HG03520 (cell line): ENCODE measurements around the gene MYO1E.
"Not testable (repeated sequence)": the region's sequence is repeated elsewhere in the genome, so short reads cannot be mapped to it uniquely, and the experiment has no call there.

ENCODE experiments used
- ATAC-seq: cut with Tn5 transposase; IDR thresholded peaks from one replicate; pipeline ENCODE4 v1.9.1; 2021; ENCODE audit warnings: mild to moderate bottlenecking, moderate library complexity; ENCODE audit not compliant: unreplicated experiment

The MYO1E gene

DNA sequence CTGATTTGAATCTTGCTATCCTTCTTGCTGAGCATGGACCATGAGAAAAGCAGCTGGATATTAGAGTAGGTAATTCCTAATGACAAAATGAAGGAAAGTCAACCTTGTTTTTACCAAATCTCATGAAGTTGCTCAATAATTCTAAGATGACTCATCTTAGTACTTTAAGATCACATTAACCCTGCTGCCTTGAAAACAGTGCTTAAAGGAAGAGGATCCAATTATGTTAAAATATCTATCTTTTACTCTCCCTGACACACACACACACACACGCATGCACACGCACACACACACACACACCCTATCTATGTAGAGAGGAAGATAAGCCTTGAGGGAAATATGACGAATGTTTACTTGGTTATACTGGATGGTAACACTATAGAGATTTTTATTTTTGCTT is 16.0 kb upstream of the MYO1E start:
- no peak for ATAC-seq

DNA sequence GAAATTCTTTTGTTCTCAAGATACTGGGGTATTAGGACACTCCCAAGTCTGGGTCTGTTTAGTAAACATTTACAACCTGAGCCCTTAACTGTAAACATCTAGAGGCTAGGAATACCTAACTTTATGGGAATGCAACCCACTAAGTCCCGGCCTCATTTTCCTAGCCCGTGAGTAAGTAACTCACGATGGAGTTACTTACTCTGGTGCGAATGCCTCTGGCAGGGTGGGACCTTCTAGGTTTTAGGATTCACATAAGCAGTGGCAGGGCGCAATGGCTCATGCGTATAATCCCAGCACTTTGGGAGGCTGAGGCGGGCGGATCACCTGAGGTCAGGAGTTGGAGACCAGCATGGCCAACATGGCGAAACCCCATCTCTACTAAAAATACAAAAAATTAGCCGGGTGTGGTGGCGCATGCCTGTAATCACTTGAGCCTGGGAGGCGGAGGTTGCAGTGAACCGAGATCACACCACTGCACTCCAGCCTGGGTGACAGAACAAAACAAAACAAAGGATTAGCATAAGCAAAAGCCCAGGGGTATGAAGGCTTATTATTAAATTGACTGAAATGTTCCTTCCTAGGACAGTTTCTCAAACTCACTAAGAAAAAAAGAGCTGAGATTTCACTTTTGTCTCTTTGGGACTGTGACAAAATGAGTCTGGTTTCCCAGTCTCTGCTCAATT is 14.7 kb upstream of the MYO1E start:
- not testable (repeated sequence) for ATAC-seq

GRCh38 chr15:59385171-59385570 is 12.5 kb upstream of the MYO1E start:
- ATAC-seq, result no peak

GRCh38 chr15:59384507-59384906 is 11.8 kb upstream of the MYO1E start:
- ATAC-seq, result no peak

- ATAC-seq, result no peak
These were observed 8.4 kb upstream of the MYO1E start for GRCh38 chr15:59380902-59381610.

DNA sequence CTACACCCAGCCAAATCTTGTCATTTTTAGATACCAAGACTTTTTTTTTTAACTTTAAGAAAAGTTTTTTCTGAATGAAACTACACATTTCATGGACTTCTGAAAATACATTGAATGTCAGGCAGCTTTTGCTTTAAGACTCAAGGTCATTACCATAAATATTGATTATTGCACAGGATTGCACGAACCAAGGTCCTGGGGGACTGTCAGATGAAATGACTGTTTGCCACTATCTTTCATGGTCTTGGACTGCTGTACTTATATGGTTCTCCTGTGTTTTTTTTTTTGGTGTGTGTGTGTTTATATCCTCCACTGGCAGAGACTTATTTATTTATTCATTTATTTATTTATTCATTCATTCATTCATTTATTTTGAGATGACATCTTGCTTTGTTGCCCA is 6.9 kb upstream of the MYO1E start:
- ATAC-seq, result no peak

- ATAC-seq, result no peak
These were observed 6.2 kb upstream of the MYO1E start for GRCh38 chr15:59378855-59379254.

GRCh38 chr15:59377924-59378323 is 5.3 kb upstream of the MYO1E start:
- no peak for ATAC-seq

- ATAC-seq, result no peak
These were observed 4.1 kb upstream of the MYO1E start for GRCh38 chr15:59376733-59377132.

DNA sequence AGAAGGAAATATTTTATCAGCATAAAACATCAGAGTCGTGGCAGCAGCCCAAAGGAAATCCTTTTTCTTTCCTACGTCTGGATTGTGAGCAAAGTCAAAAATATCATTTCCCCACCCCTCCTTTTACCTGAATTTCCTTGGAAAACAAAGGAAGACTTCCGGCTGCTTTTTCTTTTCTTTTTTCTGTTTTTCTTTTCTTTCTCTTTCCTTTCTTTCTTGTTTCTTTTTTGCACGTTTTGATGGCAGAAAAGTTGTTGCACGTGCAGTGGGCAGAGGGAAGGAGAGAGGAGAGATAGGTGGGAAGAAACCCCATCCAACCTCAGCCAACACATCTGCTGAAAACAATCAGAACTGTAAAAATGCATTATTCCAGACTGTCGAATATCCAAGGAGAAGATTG is 544 bp upstream of the MYO1E start:
- ATAC-seq, result no peak

GRCh38 chr15:59371458-59372351 is 966 bp downstream of the MYO1E start:
- peak; percentile 19 for ATAC-seq

DNA sequence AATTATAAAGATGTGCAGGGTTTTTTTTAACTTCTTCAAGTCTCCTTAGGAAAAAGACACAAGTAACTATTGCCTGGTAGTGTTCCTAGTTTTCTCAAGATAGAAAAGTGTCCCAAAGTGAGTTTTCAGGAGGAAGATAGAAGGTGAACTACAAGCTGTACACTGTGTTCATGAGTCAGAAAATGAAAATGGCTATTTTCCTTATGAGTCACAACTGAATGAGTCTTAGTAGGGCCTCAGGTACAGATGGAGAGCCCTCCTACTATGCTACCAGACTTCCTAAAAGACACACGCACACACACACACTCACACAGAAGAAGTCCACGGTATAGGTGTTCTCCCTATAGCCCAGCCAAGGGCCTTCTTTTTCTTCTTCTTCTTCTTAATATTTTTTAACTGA is 3.1 kb downstream of the MYO1E start:
- no peak for ATAC-seq

GRCh38 chr15:59367022-59367451 is 5.6 kb downstream of the MYO1E start:
- no peak for ATAC-seq

GRCh38 chr15:59366333-59367021 is 6.2 kb downstream of the MYO1E start:
- ATAC-seq, result no peak

GRCh38 chr15:59364248-59364647 is 8.4 kb downstream of the MYO1E start:
- ATAC-seq, result no peak

DNA sequence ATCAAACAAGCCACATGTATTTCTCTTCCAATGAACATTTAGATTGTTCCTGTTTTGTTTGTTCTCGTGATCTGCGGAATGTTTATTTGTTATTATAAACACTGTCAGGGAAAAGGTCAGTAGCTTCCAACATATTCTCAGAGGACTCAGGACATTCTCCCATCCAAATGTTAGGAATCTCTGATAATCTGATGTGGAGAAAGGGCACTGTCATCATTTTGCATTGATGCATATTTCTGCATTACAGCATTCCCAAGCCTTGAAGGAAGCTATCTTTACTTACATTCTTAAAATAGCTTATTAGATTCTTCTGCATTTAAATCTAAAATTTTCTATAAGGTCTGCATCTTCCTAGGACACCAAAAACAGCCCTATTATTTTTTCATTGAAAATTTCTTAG is 10.3 kb downstream of the MYO1E start:
- no peak for ATAC-seq

DNA sequence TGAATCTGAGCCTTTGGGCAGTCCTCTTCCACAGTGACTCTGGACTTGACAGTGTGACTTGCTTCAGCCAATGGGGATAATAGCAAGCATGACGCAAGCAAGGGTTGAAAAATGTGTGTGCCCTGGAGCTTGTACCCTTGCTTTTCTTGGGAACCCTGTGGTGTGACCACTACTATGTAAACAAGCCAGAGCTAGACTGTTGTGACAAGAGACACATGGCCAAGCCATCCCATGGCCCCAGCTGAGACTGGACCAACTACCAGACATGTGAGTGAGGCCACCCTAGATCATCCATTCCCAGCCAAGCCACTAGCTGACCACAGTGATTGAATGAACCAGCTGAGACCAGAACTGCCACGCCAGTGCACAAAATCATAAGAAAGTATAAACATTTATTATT is 11.8 kb downstream of the MYO1E start:
- no peak for ATAC-seq

GRCh38 chr15:59360305-59360704 is 12.4 kb downstream of the MYO1E start:
- ATAC-seq, result no peak

GRCh38 chr15:59355730-59356129 is 16.9 kb downstream of the MYO1E start:
- ATAC-seq, result no peak

DNA sequence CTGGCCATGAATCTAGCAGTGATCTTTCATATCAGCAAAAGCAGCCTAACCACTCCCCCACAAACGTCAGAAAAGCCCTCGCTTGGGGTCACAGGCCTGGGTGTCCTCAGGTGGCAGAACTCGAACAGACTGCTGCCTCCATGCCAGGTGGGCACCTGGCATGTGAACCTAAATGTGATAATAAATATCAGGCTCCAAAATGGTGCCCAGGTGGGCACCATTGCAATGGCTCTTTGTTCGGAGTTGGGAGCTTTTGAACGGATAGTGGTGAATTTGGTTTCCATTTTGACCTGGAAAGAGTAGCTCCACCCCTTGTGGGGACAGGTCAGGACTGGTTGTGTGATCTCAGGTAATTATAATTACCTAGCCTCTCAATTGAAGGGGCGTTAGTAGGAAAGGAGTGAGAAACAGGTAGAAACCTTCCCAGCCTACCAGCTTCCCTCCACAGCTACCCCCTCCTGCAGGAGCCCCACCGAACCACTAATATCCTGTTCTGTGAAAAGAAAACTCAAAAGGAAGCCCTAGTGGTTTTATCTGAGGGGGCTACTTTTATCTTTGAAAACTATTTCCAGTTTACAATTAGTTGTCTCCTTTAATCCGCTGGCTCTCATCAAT is 18.1 kb downstream of the MYO1E start:
- ATAC-seq, result no peak

DNA sequence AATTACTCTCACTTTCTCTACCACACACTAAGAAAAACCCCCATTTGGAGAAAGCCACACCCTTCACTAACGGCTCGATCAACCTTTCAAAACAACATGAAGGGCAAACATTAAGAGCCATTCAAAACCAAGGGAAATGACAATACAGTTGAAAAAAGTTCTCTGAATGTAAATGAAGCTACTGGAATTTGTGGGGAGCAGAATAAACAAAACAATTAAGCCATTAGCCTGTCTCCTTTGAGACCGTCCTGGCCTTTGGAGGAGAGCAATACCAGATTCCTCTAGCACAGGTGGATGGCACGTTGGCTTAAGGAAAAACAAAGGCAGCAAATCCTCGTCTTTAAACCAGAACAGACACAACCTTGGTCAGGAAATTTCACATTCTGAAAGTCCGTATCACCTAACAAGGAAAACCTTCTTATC is 18.7 kb downstream of the MYO1E start:
- no peak for ATAC-seq
